K562 (cell line): ENCODE results near the gene PRICKLE2.

Source experiments
- CTCF ChIP-seq, 3 experiments: IDR thresholded peaks in 2 of 3; conservative IDR thresholded peaks in 1 of 3; 2 replicates each; pipeline ENCODE4 v1.5.1; 2011 to 2012; ENCODE audit warnings: low read length in 3 of 3, mild to moderate bottlenecking in 3 of 3, control low read depth in 2 of 3, improper control_type of control experiment in 1 of 3, inconsistent platforms in 1 of 3, low read depth in 1 of 3, mixed read lengths in 1 of 3, moderate library complexity in 1 of 3; ENCODE audit not compliant: insufficient read depth in 2 of 3
- KDM5B ChIP-seq: fragments of 200-600 bp; sonication (generic); IDR thresholded peaks from 2 replicates; pipeline ENCODE4 v1.6.1; 2012; ENCODE audit warnings: low read depth, mild to moderate bottlenecking, moderate library complexity, low read length, control low read depth, inconsistent platforms; ENCODE audit not compliant: insufficient replicate concordance
- POLR2A ChIP-seq: fragments of 450-650 bp; conservative IDR thresholded peaks from 2 replicates; pipeline ENCODE4 v1.6.1; 2016
- RBM17 ChIP-seq: fragments of 200-400 bp; formaldehyde crosslinking; IDR thresholded peaks from 2 replicates; pipeline ENCODE4 v1.6.1; 2017; ENCODE audit warnings: low read depth, mild to moderate bottlenecking, low read length, borderline replicate concordance
- TCF7 ChIP-seq: sonication (generic); IDR thresholded peaks from 2 replicates; pipeline ENCODE4 v1.6.1; 2016; ENCODE audit warnings: antibody characterized with exemption, borderline replicate concordance
- ZC3H4 ChIP-seq: sonication (generic); formaldehyde crosslinking; IDR thresholded peaks from 2 replicates; pipeline ENCODE4 v1.9.0; 2021; ENCODE audit warnings: missing genetic modification reagents, borderline replicate concordance

- TF ChIP-seq POLR2A (no peak), CTCF (IDR thresholded peaks at IDR 0.05 in 2 of 3, conservative IDR thresholded peaks at IDR 0.05 in 1 of 3; ENCODE audit: insufficient read depth in 2 of 3, low read depth in 1 of 3, low read length in 3 of 3) (no peak), RBM17 (no peak), ZC3H4 (no peak), TCF7 (no peak), KDM5B (no peak)
Observed at GRCh38 chr3:64047787-64048186, 177.5 kb downstream of the PRICKLE2 start.
